Caco-2 (cell line): ENCODE data around the gene BTRC. TPM values are rescaled to one million over a fixed set of nuclear protein-coding genes. Genes with fewer than 3 reads are reported as not detected.
"Not testable (repeated sequence)": the region's sequence is repeated elsewhere in the genome, so short reads cannot be mapped to it uniquely, and the experiment has no call there.

Experiments used
- BruUV-seq: library from RNA; stranded (reverse); fragments of 400-500 nt; replicated peaks from 2 replicates; lab custom pipeline; 2021; lab: Mats Ljungman, UMichigan
- CTCF ChIA-PET: fragments of 300-600 bp; sonication (Branson Sonifier 250); formaldehyde crosslinking; loops from one replicate; lab custom pipeline; 2022; ENCODE audit warnings: antibody characterized with exemption; lab: Charles Lee
- POLR2A ChIA-PET: fragments of 300-600 bp; sonication (Branson Sonifier 250); formaldehyde crosslinking; loops from one replicate; lab custom pipeline; 2022; ENCODE audit warnings: antibody characterized with exemption; lab: Charles Lee
- DNase-seq, 2 experiments: peaks; one replicate each; pipeline versions ENCODE4 v3.0.0 to v3.0.0-alpha.2; 2020 to 2022
- H3K27me3 ChIP-seq: replicated peaks from 2 replicates; pipeline ENCODE4 v1.6.0; 2011; ENCODE audit warnings: low read length; ENCODE audit not compliant: control insufficient read depth, insufficient read depth
- H3K36me3 ChIP-seq: 2 replicates; pipeline ENCODE4 v1.5.1; 2011; ENCODE audit warnings: low read length; ENCODE audit not compliant: control insufficient read depth, insufficient read depth
- H3K4me1 ChIP-seq: fragments of 250-450 bp; sonication (Bioruptor Pico); 2 replicates; pipeline ENCODE4 v1.5.1; 2020; ENCODE audit warnings: mild to moderate bottlenecking
- H3K4me3 ChIP-seq: 2 replicates; pipeline ENCODE4 v1.5.1; 2011; ENCODE audit warnings: low read depth, mild to moderate bottlenecking, control low read depth, low read length
- H3K9me3 ChIP-seq: fragments of 250-450 bp; sonication (Bioruptor Pico); 2 replicates; pipeline ENCODE4 v1.5.1; 2020; ENCODE audit warnings: mild to moderate bottlenecking, moderate library complexity
- H3K27ac Mint-ChIP-seq: one replicate; pipeline ENCODE4 v1.8.0; 2022; ENCODE audit warnings: mixed read lengths; ENCODE audit not compliant: unreplicated experiment
- H3K27me3 Mint-ChIP-seq: one replicate; pipeline ENCODE4 v1.8.0; 2022; ENCODE audit warnings: mixed read lengths; ENCODE audit not compliant: insufficient read depth, unreplicated experiment
- H3K36me3 Mint-ChIP-seq: one replicate; pipeline ENCODE4 v1.8.0; 2022; ENCODE audit warnings: mild to moderate bottlenecking, mixed read lengths; ENCODE audit not compliant: insufficient read depth, unreplicated experiment
- H3K4me1 Mint-ChIP-seq: one replicate; pipeline ENCODE4 v1.8.0; 2022; ENCODE audit warnings: low read depth, mixed read lengths; ENCODE audit not compliant: unreplicated experiment
- H3K4me3 Mint-ChIP-seq: one replicate; pipeline ENCODE4 v1.8.0; 2022; ENCODE audit warnings: mild to moderate bottlenecking, moderate library complexity, mixed read lengths; ENCODE audit not compliant: unreplicated experiment
- H3K9me3 Mint-ChIP-seq: one replicate; pipeline ENCODE4 v1.8.0; 2022; ENCODE audit warnings: mixed read lengths; ENCODE audit not compliant: unreplicated experiment
- CTCF ChIP-seq, 2 experiments: fragments of 200-600 bp in 1 of 2; IDR thresholded peaks; 1 replicate in 1 of 2; 2 replicates in 1 of 2; pipeline versions ENCODE4 v1.5.1 to v1.8.0; 2011 to 2022; ENCODE audit warnings: antibody characterized with exemption in 1 of 2, control low read depth in 1 of 2, inconsistent platforms in 1 of 2, low read depth in 1 of 2, low read length in 1 of 2, mild to moderate bottlenecking in 1 of 2, moderate library complexity in 1 of 2; ENCODE audit not compliant: insufficient read depth in 1 of 2, severe bottlenecking in 1 of 2, unreplicated experiment in 1 of 2
- intact Hi-C: fragments of 100-400 bp; cut with micrococcal nuclease; formaldehyde crosslinking; loops from one replicate; pipeline ENCODE4 v1.10.0; 2022; ENCODE audit not compliant: unreplicated experiment
- total RNA-seq: library from RNA; stranded (reverse); gene quantifications from 2 replicates; pipeline ENCODE4 v1.2.3, GENCODE V29; 2022

BTRC gene
- total RNA-seq, 1 experiment from 2014 or later = 19.6 TPM

GRCh38 chr10:101414034-101414433 is 60.1 kb downstream of the BTRC start:
- Histone ChIP-seq H3K4me1 (no peaks in the 10 kb centered on the region), H3K9me3 (0 out of 2 replicates have a peak, but pooled peaks cover 4% of the 10 kb centered on the region), H3K4me3 (no peak overlapping the region), H3K36me3 (no peaks in the 10 kb centered on the region), H3K27me3 (no peaks in the 10 kb centered on the region)
- Mint-ChIP-seq H3K27ac (no peak overlapping the region), H3K9me3 (peaks cover 13% of the 10 kb centered on the region), H3K36me3 (no peaks in the 10 kb centered on the region), H3K4me3 (no peak overlapping the region), H3K27me3 (no peaks in the 10 kb centered on the region), H3K4me1 (no peaks in the 10 kb centered on the region)
- BruUV-seq = no TSS peak
- no peak for TF ChIP-seq CTCF (IDR thresholded peaks at IDR 0.05; ENCODE audit: insufficient read depth in 1 of 2, low read depth in 1 of 2, low read length in 1 of 2, severe bottlenecking in 1 of 2, unreplicated experiment in 1 of 2)
- intact Hi-C loops = no loop called here
- ChIA-PET POLR2A (no interaction called here), CTCF (interaction anchor here (0.6 kb wide), 1 partner anchor 539 kb away, joined by 4 read pairs; no protein-coding TSS in a partner anchor)
- no peak for DNase-seq

- DNase-seq = no peak
- no peaks in the 10 kb centered on the region for H3K4me1 Mint-ChIP-seq
- TF ChIP-seq CTCF (IDR thresholded peaks at IDR 0.05; ENCODE audit: insufficient read depth in 1 of 2, low read depth in 1 of 2, low read length in 1 of 2, severe bottlenecking in 1 of 2, unreplicated experiment in 1 of 2) = no peak
- H3K4me3 Mint-ChIP-seq = no peak overlapping the region
- H3K36me3 ChIP-seq = no peaks in the 10 kb centered on the region
- no peak overlapping the region for H3K4me3 ChIP-seq
- 0 out of 2 replicates have a peak, but pooled peaks cover 4% of the 10 kb centered on the region for H3K9me3 ChIP-seq
- no peaks in the 10 kb centered on the region for H3K27me3 ChIP-seq
- no peaks in the 10 kb centered on the region for H3K4me1 ChIP-seq
- intact Hi-C loops = no loop called here
- no TSS peak for BruUV-seq
- no peaks in the 10 kb centered on the region for H3K36me3 Mint-ChIP-seq
- POLR2A ChIA-PET = no interaction called here
- no peaks in the 10 kb centered on the region for H3K27me3 Mint-ChIP-seq
- H3K9me3 Mint-ChIP-seq = peaks cover 13% of the 10 kb centered on the region
- no peak overlapping the region for H3K27ac Mint-ChIP-seq
- CTCF ChIA-PET = no interaction called here
Observed at GRCh38 chr10:101415884-101416283, 61.9 kb downstream of the BTRC start.

- H3K4me1 ChIP-seq, intact Hi-C loops, H3K27ac Mint-ChIP-seq, H3K4me3 Mint-ChIP-seq, BruUV-seq, H3K4me3 ChIP-seq, CTCF ChIA-PET, H3K9me3 ChIP-seq, H3K9me3 Mint-ChIP-seq, H3K27me3 ChIP-seq, DNase-seq, H3K27me3 Mint-ChIP-seq, H3K4me1 Mint-ChIP-seq, H3K36me3 Mint-ChIP-seq, H3K36me3 ChIP-seq: not testable (repeated sequence)
- POLR2A ChIA-PET = interaction anchor here (0.7 kb wide), 1 partner anchor 127 kb away, joined by 5 read pairs; no protein-coding TSS in a partner anchor
Observed at GRCh38 chr10:101421967-101422366, 68.0 kb downstream of the BTRC start.

GRCh38 chr10:101425535-101425934 is 71.6 kb downstream of the BTRC start:
- ChIA-PET CTCF (no interaction called here), POLR2A (no interaction called here)
- H3K4me1 Mint-ChIP-seq = no peaks in the 10 kb centered on the region
- H3K36me3 Mint-ChIP-seq = no peaks in the 10 kb centered on the region
- no peaks in the 10 kb centered on the region for H3K9me3 Mint-ChIP-seq
- no peaks in the 10 kb centered on the region for H3K36me3 ChIP-seq
- no peaks in the 10 kb centered on the region for H3K27me3 ChIP-seq
- no peak overlapping the region for H3K4me3 Mint-ChIP-seq
- no peak for DNase-seq
- no peaks in the 10 kb centered on the region for H3K4me1 ChIP-seq
- no peaks in the 10 kb centered on the region for H3K27me3 Mint-ChIP-seq
- H3K4me3 ChIP-seq = no peak overlapping the region
- no TSS peak for BruUV-seq
- H3K27ac Mint-ChIP-seq = no peak overlapping the region
- no peaks in the 10 kb centered on the region for H3K9me3 ChIP-seq
- intact Hi-C loops = no loop called here
- no peak for TF ChIP-seq CTCF (IDR thresholded peaks at IDR 0.05; ENCODE audit: insufficient read depth in 1 of 2, low read depth in 1 of 2, low read length in 1 of 2, severe bottlenecking in 1 of 2, unreplicated experiment in 1 of 2)
